ENCODE measurements around the gene PAX2.

- no peak for TF ChIP-seq CTCF (IDR thresholded peaks at IDR 0.05)
- TF ChIP-seq POLR2A (IDR thresholded peaks at IDR 0.05): no peak
These were observed 47.8 kb upstream of the PAX2 start for GRCh38 chr10:100697631-100698030.

Measured in adrenal gland (tissue), 5 donors.